Activated effector memory CD4-positive, alpha-beta T cell treated with anti-CD3 and anti-CD28 coated beads, Interleukin-2, amount 50 U/mL, for 16 hours (primary cell): ENCODE measurements around the gene SFRP4.
"Not testable (repeated sequence)": the region's sequence is repeated elsewhere in the genome, so short reads cannot be mapped to it uniquely, and the experiment has no call there.

Source experiments
- DNase-seq: peaks from one replicate; pipeline ENCODE4 v3.0.0-alpha.2; 2020

Gene SFRP4

DNA sequence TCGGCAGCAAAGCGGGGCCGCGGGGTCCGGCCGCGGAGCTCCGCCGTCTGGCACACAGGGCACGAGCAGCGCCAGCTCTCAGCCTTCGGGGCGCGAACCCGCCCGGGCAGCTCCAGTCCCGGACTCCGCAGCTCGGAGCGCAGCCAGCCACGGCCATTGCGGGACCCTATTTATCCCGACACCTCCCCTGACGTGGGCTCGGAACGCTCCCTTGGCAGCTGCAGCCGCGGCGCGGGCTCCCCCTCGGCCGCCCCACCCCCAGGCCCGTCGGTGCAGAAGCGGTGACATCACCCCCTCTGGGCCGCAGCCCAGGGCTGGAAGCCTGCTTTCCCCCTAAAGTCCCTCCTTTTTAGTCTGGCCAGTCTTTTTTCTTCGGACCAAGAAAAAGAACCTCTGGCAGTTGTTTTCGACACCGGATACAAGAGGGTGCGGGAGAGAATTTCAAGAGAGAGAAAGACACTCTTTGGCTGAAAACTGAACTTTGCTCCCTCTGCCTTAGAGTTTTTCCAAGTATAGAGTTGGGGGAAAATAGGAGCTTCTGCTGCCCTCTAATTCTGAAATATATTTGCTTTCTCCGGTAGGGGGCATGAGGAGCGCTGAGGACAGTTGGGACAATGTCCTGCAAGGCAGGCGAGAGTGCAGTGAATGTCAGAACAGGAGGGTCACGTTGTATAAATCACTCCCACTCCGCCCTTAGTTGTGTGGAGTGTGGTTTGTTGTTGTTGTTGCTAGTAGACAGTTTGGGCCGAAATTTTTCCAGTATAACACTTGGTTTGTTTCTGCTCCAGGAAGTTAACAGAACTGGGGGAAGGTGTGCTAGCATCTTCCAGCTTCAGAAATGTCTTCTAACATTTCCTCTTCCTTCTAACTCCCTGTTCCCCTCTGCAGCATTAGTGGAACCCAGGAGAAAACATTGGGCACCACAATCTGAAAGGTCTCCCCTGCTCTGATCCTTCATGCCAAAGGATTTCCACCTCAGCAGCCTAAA is at the start of gene SFRP4:
TSS of gene SFRP4 (minus strand) at position 145 of the 988 bp plus-strand sequence. CDS start 280 bp downstream, outside the sequence.
- no peak for DNase-seq

DNA sequence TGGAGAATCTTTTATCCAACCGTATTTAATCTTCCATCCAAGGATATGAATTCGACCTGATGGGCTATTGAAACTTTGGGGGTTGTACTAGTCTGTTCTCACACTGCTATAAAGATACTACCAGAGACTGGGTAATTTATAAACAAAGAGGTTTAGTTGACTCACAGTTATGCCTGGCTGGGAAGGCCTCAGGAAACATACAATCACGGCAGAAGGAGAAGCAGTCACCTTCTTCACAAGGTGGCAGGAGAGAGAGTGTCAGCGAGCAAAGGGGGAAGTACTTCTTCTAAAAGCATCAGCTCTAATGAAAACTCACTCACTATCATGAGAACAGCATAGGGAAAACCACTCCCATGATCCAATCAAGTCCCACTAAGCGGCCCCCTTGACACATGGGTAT is 47.6 kb upstream of the SFRP4 start:
- no peak for DNase-seq

- DNase-seq = no peak
Measured at GRCh38 chr7:37961251-37961650, 44.6 kb upstream of the SFRP4 start.

GRCh38 chr7:37960483-37960882 is 43.9 kb upstream of the SFRP4 start:
- DNase-seq = no peak

DNA sequence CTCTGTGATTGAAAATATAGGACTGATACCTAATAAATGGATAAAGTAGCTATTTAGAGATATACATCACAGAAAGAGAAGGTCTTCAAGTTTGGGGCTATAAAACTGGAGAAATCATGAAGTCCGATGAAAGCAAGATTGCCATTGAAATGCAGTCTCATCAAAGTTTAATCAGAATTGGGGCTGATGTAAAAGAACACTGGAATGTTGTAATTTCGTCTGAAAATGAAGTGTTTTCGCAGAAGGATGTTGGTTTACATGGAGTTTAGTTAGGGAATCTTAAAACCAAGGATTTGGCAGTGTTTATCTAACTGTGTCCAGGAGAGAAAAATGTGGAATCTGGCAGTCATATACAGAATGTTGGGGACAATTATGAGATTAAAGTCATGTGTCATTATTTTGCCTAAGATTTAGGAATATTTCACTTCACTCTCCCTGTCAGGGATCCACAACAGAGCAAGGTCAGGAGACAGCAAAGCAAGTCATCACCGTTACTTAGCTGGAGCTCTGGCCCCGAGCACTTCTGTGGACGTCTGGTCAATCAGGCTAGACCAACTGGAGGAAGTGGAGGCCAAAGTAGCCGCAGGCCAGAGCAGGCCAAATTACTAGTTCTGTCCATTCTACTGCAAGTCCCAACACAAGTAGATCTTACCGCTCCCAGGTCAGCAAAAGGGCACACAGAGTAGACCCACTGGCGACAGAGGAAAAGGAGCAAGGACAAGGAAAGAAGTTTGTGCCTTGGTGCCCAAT is 40.8 kb upstream of the SFRP4 start:
- no peak for DNase-seq

GRCh38 chr7:37956791-37957190 is 40.2 kb upstream of the SFRP4 start:
- no peak for DNase-seq

DNA sequence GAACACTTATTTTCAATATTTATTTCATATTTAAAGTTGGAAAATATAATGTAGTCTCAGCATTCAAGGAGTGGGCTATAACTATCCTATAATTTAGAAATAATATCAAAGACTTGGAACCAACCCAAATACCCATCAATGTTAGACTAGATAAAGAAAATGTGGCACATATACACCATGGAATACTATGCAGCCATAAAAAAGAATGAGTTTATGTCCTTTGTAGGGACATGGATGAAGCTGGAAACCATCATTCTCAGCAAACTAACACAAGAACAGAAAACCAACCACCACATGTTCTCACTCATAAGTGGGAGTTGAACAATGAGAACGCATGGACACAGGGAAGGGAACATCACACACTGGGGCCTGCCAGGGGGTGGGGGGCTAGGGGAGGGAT is 37.6 kb upstream of the SFRP4 start:
- DNase-seq = not testable (repeated sequence)

DNA sequence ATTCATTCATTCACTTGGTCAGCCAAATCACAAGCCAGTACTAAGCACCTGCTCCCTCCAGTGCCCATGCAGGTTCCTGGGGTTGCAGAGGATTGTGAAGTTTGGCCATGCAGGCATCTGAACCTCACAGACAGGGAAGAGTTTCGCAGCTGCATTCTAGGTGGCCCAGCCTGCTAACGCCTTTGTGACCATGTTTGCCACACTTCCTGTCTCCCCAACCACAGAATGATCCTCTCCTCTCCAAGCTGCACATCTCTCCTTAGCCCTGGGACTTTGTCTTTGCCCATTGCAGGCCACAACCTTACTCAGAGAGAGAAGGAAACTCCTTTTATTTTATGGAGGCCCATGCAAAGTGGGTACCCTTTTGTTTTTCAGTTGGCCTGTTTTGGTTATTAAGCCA is 35.6 kb upstream of the SFRP4 start:
- no peak for DNase-seq

- no peak for DNase-seq
Measured at GRCh38 chr7:37947941-37948210, 31.3 kb upstream of the SFRP4 start.

DNA sequence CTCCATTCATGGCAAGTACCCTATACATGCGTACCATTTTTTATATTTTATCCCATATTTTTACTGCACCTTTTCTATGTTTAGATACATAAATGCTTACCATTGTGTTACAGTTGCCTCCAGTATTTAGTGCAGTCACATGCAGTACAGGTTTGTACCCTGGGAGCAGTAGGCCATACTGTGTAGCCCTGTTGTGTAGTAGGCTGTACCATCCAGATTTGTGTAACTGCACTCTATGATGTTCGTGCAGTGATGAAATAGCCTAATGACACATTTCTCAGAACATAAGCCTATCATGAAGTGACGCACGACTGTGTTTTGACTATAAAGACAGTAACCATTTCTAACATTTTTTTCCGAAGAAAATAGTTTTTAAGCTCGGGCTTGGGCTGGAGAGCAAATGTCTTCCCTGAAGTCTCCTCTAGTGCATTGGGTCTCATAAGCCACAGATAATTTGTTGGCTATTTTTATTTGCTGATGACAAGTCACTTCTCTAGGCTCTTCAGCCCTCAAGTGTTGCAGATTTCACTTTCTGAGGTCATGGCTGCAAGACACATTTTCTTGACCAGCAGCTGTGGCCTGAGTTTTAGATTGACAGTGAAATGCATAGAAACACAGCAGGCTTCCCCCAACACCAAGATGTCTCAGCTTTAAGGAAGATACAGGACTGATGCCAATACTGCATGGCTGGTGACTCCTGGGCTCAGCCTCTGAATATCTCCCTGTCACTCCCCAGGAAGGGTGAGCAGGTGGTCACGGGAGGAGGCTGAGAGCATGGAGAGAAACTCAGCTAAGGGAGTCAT is 30.7 kb upstream of the SFRP4 start:
- no peak for DNase-seq

DNA sequence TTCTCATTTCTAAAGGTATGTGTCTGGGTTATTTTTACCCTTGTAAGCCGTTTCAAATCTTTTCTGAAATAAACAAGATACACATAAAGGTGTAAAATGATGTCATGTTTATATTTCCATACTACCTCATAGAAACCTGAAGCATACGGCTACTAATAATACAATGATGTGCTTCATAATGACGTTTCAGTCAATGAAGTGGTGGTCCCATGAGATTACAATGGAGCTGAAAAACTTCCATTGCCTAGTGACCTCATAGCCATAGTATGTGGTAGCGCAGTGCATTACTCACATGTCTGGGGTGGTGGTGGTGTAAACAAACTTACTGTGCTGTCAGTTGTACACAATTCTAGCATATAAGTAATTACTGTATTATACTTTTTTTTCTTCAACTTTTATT is 28.7 kb upstream of the SFRP4 start:
- no peak for DNase-seq

GRCh38 chr7:37944737-37945054 is 28.1 kb upstream of the SFRP4 start:
- no peak for DNase-seq

DNA sequence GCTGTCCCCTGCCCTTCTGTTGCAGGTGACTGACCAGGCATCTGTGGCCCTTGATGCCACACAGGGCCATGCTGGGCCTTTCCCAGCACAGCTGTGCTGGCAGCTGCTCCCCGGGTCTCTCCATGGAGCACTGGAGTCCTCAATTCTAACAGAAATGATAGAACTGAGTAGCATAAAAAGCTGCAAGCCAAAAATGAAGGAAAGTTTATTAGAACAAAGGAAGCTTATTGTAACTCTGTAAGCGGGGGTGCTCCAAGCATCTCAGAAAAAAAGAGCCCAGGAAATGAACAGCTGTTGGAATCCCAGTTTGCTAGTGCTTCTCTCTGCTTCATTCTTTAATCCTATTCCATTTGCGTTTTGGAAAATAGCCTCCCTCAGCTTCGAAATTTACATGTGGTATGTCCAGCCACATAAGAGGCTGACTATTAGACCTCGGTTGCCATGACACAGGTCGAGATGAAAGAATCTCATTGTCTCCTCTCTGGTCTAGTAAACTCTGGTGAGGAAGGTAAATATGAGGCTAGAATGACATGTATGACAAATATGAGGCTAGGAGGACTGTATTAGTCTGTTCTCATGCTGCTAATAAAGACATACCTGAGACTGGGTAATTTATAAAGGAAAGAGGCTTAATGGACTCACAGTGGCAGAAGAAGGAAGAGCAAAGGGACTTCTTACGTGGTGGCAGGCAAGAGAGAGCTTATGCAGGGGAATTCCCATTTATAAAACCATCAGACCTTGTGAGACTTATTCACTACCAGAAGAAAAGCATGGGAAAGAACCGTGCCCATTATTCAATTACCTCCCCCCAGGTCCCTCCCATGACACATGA is 27.5 kb upstream of the SFRP4 start:
- no peak for DNase-seq

DNA sequence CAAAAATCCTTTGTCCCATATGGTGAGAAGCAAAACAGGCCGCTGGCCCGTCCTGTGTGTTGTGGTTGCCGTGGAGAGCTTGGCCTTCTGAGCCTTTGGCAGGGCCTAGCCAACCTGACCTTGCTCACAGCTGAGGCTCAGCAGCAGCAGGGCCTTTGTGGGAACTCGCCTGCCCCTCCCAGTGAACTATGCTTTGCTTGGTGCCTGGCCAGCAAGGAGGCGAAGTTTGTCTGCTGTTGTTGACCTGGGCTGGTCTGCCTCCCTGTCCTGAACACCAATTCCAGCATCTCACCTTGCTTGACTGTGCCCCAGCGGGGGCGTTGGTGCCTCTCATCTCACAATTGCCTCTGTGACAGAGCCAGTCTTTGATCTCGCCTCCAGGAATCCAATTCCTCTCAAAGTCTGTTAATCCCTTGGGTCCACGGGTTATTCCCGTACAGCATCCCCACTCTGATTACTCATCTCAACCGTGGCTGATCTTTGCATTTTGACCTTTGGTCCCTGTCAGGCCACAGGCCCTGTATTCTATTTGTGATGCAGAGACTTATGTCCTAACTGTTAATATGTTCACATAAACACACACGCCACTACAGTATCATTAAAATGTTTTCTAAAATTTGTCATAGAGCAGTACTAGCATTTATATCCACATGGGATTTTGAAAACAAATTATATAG is 26.5 kb upstream of the SFRP4 start:
- DNase-seq = no peak

- DNase-seq = no peak
Measured at GRCh38 chr7:37933018-37933566, 16.5 kb upstream of the SFRP4 start.

GRCh38 chr7:37932543-37932942 is 15.9 kb upstream of the SFRP4 start:
- no peak for DNase-seq

DNA sequence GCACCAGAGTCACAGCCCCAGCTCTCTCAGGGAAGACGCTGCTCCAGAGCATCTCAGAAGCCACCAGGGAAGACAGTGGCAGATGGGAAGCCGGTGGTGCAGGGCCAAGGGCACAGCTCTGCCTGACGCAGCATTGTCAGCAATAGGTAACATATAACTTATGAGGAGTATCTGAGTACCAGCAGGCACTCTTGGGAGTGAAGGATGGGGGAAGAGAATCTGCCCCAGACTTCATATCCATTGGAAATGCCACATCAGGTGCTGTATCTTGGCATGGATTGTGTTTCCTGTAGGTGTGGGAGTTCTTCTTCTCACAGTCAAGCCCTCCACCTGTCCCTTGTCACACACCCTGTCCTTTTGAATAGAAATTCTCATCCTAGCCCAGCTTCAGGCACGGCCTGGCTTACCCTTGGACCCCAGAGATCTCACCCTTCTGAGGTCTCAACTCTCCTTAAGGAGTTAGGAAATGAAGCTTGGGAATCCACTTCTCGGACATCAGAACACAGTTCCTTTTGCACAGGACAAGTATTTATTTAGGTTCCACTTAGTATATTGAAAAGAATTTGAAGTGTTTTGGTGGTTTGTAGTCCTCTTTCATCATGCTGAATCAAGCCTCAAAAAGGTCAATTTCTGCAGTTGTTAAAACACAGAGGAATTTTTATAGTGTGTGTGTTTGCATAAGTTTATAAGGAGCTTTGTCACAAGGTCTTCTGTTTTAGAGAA is 13.8 kb upstream of the SFRP4 start:
- no peak for DNase-seq

- no peak for DNase-seq
Measured at GRCh38 chr7:37928878-37929277, 12.3 kb upstream of the SFRP4 start.

- no peak for DNase-seq
Measured at GRCh38 chr7:37927773-37928444, 11.3 kb upstream of the SFRP4 start.

- DNase-seq = no peak
Measured at GRCh38 chr7:37925620-37926019, 9.0 kb upstream of the SFRP4 start.
